CD14-positive monocyte (primary cell): ENCODE results near the gene PRR33. TPM values are rescaled to one million over a fixed set of nuclear protein-coding genes. Genes with fewer than 3 reads are reported as not detected.

Experiments
- DNase-seq, 3 donors: peaks; one replicate each; pipeline ENCODE4 v3.0.0-alpha.2; 2011 to 2022
- H2AFZ ChIP-seq: 2 replicates; pipeline ENCODE4 v1.6.0; 2012; ENCODE audit warnings: mild to moderate bottlenecking, low read depth, low read length, inconsistent platforms; ENCODE audit not compliant: insufficient read depth, poor library complexity, severe bottlenecking
- H3K27ac ChIP-seq, 2 donors: 1 replicate in 1 of 2; 2 replicates in 1 of 2; pipeline ENCODE4 v1.5.1; 2012 to 2013; ENCODE audit warnings: low read length in 2 of 2, control low read depth in 1 of 2, inconsistent platforms in 1 of 2, low read depth in 1 of 2, mild to moderate bottlenecking in 1 of 2
- H3K27me3 ChIP-seq, 2 donors: one replicate each; pipeline versions ENCODE4 v1.6.0 to v1.6.1; 2011 to 2013; ENCODE audit warnings: low read length in 2 of 2; ENCODE audit not compliant: control insufficient read depth in 2 of 2, insufficient read depth in 2 of 2
- H3K36me3 ChIP-seq, 2 donors: replicated peaks in 1 of 2; 1 replicate in 1 of 2; 2 replicates in 1 of 2; pipeline versions ENCODE4 v1.5.1 to v1.6.1; 2012 to 2013; ENCODE audit warnings: low read length in 2 of 2, control low read depth in 1 of 2, inconsistent platforms in 1 of 2, mild to moderate bottlenecking in 1 of 2; ENCODE audit not compliant: insufficient read depth in 2 of 2, control insufficient read depth in 1 of 2
- H3K4me1 ChIP-seq, 2 donors: 1 replicate in 1 of 2; 2 replicates in 1 of 2; pipeline versions ENCODE4 v1.5.1 to v1.6.1; 2012 to 2013; ENCODE audit warnings: low read length in 2 of 2, control low read depth in 1 of 2, inconsistent platforms in 1 of 2, mild to moderate bottlenecking in 1 of 2, moderate library complexity in 1 of 2; ENCODE audit not compliant: insufficient read depth in 2 of 2, control insufficient read depth in 1 of 2
- H3K4me2 ChIP-seq: replicated peaks from 2 replicates; pipeline ENCODE3; 2012; ENCODE audit warnings: low read length, moderate library complexity, mild to moderate bottlenecking; ENCODE audit not compliant: poor library complexity, severe bottlenecking; ENCODE audit errors: extremely low read depth
- H3K4me3 ChIP-seq, 3 experiments: fragments of 200-600 bp in 1 of 3; sonication (generic) in 1 of 3; replicated peaks in 1 of 3; 1 replicate in 2 of 3; 2 replicates in 1 of 3; pipeline ENCODE4 v1.5.1; 2011 to 2013; ENCODE audit warnings: low read length in 3 of 3, mild to moderate bottlenecking in 3 of 3, control low read depth in 2 of 3, low read depth in 2 of 3, inconsistent platforms in 1 of 3, moderate library complexity in 1 of 3
- H3K79me2 ChIP-seq: 2 replicates; pipeline ENCODE4 v1.6.0; 2012; ENCODE audit warnings: mild to moderate bottlenecking, control low read depth, inconsistent platforms, low read length, moderate library complexity; ENCODE audit not compliant: insufficient read depth
- H3K9ac ChIP-seq: 2 replicates; pipeline ENCODE4 v1.6.0; 2017; ENCODE audit warnings: low read length, mild to moderate bottlenecking; ENCODE audit not compliant: insufficient read depth, poor library complexity, severe bottlenecking
- H3K9me3 ChIP-seq, 2 donors: replicated peaks in 1 of 2; 1 replicate in 1 of 2; 2 replicates in 1 of 2; pipeline versions ENCODE4 v1.5.1 to v1.6.1; 2012 to 2013; ENCODE audit warnings: low read length in 2 of 2, control low read depth in 1 of 2; ENCODE audit not compliant: control insufficient read depth in 1 of 2, insufficient read depth in 1 of 2
- H4K20me1 ChIP-seq: 2 replicates; pipeline ENCODE4 v1.6.0; 2012; ENCODE audit warnings: mild to moderate bottlenecking, low read length, control low read depth, moderate library complexity; ENCODE audit not compliant: insufficient read depth
- H3K27ac Mint-ChIP-seq, 7 donors: one replicate each; pipeline ENCODE4 v1.8.0; 2020; ENCODE audit warnings: mild to moderate bottlenecking in 7 of 7, mixed read lengths in 7 of 7, moderate library complexity in 6 of 7, inconsistent platforms in 2 of 7
- H3K27me3 Mint-ChIP-seq, 3 donors: one replicate each; pipeline ENCODE4 v1.8.0; 2021 to 2022; ENCODE audit warnings: low read depth in 3 of 3, mild to moderate bottlenecking in 3 of 3, mixed read lengths in 3 of 3, moderate library complexity in 3 of 3, inconsistent platforms in 1 of 3
- H3K36me3 Mint-ChIP-seq, 2 donors: one replicate each; pipeline ENCODE4 v1.8.0; 2020; ENCODE audit warnings: mixed read lengths in 2 of 2, inconsistent platforms in 1 of 2, mild to moderate bottlenecking in 1 of 2
- H3K4me1 Mint-ChIP-seq: one replicate; pipeline ENCODE4 v1.8.0; 2020; ENCODE audit warnings: mild to moderate bottlenecking, mixed read lengths
- H3K4me3 Mint-ChIP-seq, 2 donors: one replicate each; pipeline ENCODE4 v1.8.0; 2020; ENCODE audit warnings: mild to moderate bottlenecking in 2 of 2, mixed read lengths in 2 of 2, moderate library complexity in 1 of 2
- H3K9me3 Mint-ChIP-seq, 7 donors: one replicate each; pipeline ENCODE4 v1.8.0; 2020 to 2022; ENCODE audit warnings: mixed read lengths in 7 of 7, mild to moderate bottlenecking in 6 of 7, moderate library complexity in 6 of 7, inconsistent platforms in 2 of 7
- CTCF ChIP-seq: fragments of 200-600 bp; IDR thresholded peaks from one replicate; pipeline ENCODE4 v1.8.0; 2022; ENCODE audit warnings: antibody characterized with exemption, mild to moderate bottlenecking
- WGBS: methylation state at CpG from one replicate; pipeline ENCODE4 v1.1.5; 2013; ENCODE audit warnings: missing lambda C conversion rate; ENCODE audit not compliant: insufficient coverage; 5-methylcytosine and 5-hydroxymethylcytosine counted together
- intact Hi-C, 2 donors: fragments of 100-400 bp; cut with micrococcal nuclease; formaldehyde crosslinking; loops; one replicate each; pipeline versions ENCODE4 v1.15.0 to v1.15.1; 2023
- polyA plus RNA-seq, 3 donors: library from polyadenylated mRNA; depleted of rRNA in 1 of 3; unstranded in 2 of 3; stranded (reverse) in 1 of 3; fragments of 300-500 nt in 2 of 3; fragments of >200 nt in 1 of 3; fragmentation: Illumina TruSeq in 2 of 3; gene quantifications; 1 replicate in 2 of 3; 2 replicates in 1 of 3; pipeline ENCODE4 v1.2.3, GENCODE V29; 2012 to 2021

PRR33 gene
- polyA plus RNA-seq, 3 donors: not detected

GRCh38 chr11:1860108-1860507, 31.6 kb downstream of the PRR33 start:
- Histone ChIP-seq H3K36me3 (peaks cover 32 to 68% of the 10 kb centered on the region in 2 donors), H3K79me2 (peaks cover 100% of the 10 kb centered on the region), H3K4me3 (no peak overlapping the region), H3K27me3 (no peaks in the 10 kb centered on the region), H3K4me1 (peaks cover 76 to 79% of the 10 kb centered on the region in 2 donors), H3K4me2 (no peak overlapping the region), H3K27ac (no peak overlapping the region), H3K9ac (no peak overlapping the region), H3K9me3 (no peaks in the 10 kb centered on the region), H4K20me1 (peaks cover 99% of the 10 kb centered on the region), H2AFZ (no peak overlapping the region)
- no CpG with 5 or more reads among the region's 1 CpG for WGBS
- intact Hi-C loops: no loop called here
- TF ChIP-seq CTCF: no peak
- Mint-ChIP-seq H3K27me3 (peaks cover 2 to 6% (median 3%) of the 10 kb centered on the region in 3 donors), H3K36me3 (peaks cover 14 to 15% of the 10 kb centered on the region in 2 donors), H3K9me3 (no peaks in the 10 kb centered on the region), H3K4me1 (peaks cover 38% of the 10 kb centered on the region), H3K4me3 (no peak overlapping the region), H3K27ac (no peak overlapping the region)
- no peak for DNase-seq

GRCh38 chr11:1859004-1859403, 32.7 kb downstream of the PRR33 start:
- Histone ChIP-seq H3K9ac (no peak overlapping the region), H3K27me3 (no peaks in the 10 kb centered on the region), H3K4me1 (peaks cover 76 to 79% of the 10 kb centered on the region in 2 donors), H3K4me2 (no peak overlapping the region), H3K79me2 (peaks cover 100% of the 10 kb centered on the region), H3K4me3 (no peak overlapping the region), H4K20me1 (peaks cover 99% of the 10 kb centered on the region), H3K36me3 (peaks cover 31 to 67% of the 10 kb centered on the region in 2 donors), H3K9me3 (no peaks in the 10 kb centered on the region), H3K27ac (no peak overlapping the region), H2AFZ (no peak overlapping the region)
- Mint-ChIP-seq H3K9me3 (no peaks in the 10 kb centered on the region), H3K4me1 (peaks cover 46% of the 10 kb centered on the region), H3K36me3 (peaks cover 18% of the 10 kb centered on the region in 2 donors), H3K27me3 (peaks cover 0 to 6% (median 0%) of the 10 kb centered on the region in 3 donors), H3K27ac (peak overlapping the region in 2 of 7 donors; percentile 32 to 42), H3K4me3 (no peak overlapping the region)
- no peak for DNase-seq
- 75% methylated on average over 2 of the region's 4 CpGs for whole genome bisulfite sequencing
- no peak for TF ChIP-seq CTCF
- intact Hi-C loops: no loop called here
